Progenitor cell of endocrine pancreas (in vitro differentiated cells): ENCODE results near the gene YIF1A. TPM values are rescaled to one million over a fixed set of nuclear protein-coding genes. Genes with fewer than 3 reads are reported as not detected.

Experiments used
- DNase-seq: peaks from one replicate; pipeline ENCODE4 v3.0.0; 2021; ENCODE audit warnings: low spot score; ENCODE audit not compliant: unreplicated experiment
- H3K27ac Mint-ChIP-seq: 2 replicates; pipeline ENCODE4 v1.8.0; 2021; ENCODE audit warnings: mild to moderate bottlenecking, moderate library complexity, mixed read lengths
- H3K27me3 Mint-ChIP-seq: 2 replicates; pipeline ENCODE4 v1.8.0; 2021; ENCODE audit warnings: mixed read lengths
- H3K36me3 Mint-ChIP-seq: 2 replicates; pipeline ENCODE4 v1.8.0; 2022; ENCODE audit warnings: mixed read lengths; ENCODE audit not compliant: insufficient read depth
- H3K4me1 Mint-ChIP-seq: 2 replicates; pipeline ENCODE4 v1.8.0; 2021; ENCODE audit warnings: low read depth, mixed read lengths
- H3K4me3 Mint-ChIP-seq: 2 replicates; pipeline ENCODE4 v1.8.0; 2021; ENCODE audit warnings: low read depth, mild to moderate bottlenecking, moderate library complexity, mixed read lengths
- H3K9me3 Mint-ChIP-seq: 2 replicates; pipeline ENCODE4 v1.8.0; 2021; ENCODE audit warnings: low read depth, mixed read lengths
- total RNA-seq: library from RNA; stranded (reverse); gene quantifications from 2 replicates; pipeline ENCODE4 v1.2.1, GENCODE V29; 2021
- TF ChIP-seq, protein P1 (sequence below): fragments of 200-600 bp; sonication (generic); IDR thresholded peaks from one replicate; pipeline ENCODE4 v1.5.0; 2021; ENCODE audit warnings: antibody characterized with exemption, mild to moderate bottlenecking; ENCODE audit not compliant: unreplicated experiment

The YIF1A gene
- total RNA-seq, 1 donor from 2014 or later = 61.7 TPM

DNA sequence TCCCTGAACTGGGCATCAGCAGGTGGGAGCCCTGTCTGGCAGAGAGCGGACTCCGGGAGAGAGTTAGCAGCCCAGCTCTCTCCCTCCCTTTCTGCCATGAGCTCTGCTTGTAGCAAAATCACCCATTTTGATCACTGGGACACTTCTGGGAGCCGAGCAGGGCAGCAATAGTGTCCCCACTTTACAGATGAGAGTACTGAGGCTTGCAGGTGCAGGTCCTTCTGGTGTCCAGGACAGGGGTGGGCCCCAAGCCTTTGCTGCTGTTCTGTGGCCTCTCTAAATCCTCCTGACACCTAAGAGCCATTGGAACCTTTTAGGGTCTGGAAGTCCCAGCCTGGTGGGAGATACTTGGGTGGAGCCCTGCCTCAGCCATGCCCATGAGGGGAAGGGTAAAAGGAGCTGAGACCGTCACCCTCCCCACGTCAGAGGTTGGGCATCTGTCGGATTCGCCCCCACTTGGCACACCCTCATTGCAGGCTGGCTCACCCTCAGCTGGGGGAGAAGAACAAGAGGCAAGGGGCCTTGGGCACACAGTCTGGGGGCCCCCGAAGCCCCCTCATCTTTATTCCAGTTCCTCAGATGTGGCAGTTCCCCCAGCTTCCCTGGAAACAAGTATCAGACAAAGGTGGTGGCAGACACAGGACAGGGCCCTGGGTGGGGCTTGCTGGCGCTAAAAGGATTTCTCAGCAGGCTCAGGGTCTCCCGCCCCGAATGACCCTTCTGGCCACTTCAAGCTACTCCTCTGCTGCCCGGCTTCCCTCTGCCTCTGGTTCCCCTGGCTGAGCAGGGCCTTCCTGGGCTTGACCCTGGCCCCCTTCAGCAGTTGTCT lies 42.8 kb upstream of the YIF1A start:
- H3K4me1 Mint-ChIP-seq = peaks cover 4% of the 10 kb centered on the region
- H3K4me3 Mint-ChIP-seq = no peak overlapping the region
- TF ChIP-seq, protein P1, sequence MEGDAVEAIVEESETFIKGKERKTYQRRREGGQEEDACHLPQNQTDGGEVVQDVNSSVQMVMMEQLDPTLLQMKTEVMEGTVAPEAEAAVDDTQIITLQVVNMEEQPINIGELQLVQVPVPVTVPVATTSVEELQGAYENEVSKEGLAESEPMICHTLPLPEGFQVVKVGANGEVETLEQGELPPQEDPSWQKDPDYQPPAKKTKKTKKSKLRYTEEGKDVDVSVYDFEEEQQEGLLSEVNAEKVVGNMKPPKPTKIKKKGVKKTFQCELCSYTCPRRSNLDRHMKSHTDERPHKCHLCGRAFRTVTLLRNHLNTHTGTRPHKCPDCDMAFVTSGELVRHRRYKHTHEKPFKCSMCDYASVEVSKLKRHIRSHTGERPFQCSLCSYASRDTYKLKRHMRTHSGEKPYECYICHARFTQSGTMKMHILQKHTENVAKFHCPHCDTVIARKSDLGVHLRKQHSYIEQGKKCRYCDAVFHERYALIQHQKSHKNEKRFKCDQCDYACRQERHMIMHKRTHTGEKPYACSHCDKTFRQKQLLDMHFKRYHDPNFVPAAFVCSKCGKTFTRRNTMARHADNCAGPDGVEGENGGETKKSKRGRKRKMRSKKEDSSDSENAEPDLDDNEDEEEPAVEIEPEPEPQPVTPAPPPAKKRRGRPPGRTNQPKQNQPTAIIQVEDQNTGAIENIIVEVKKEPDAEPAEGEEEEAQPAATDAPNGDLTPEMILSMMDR = no peak
- H3K9me3 Mint-ChIP-seq = no peaks in the 10 kb centered on the region
- H3K27me3 Mint-ChIP-seq = peaks cover 28% of the 10 kb centered on the region
- DNase-seq = no peak
- H3K36me3 Mint-ChIP-seq = no peaks in the 10 kb centered on the region
- no peak overlapping the region for H3K27ac Mint-ChIP-seq

DNA sequence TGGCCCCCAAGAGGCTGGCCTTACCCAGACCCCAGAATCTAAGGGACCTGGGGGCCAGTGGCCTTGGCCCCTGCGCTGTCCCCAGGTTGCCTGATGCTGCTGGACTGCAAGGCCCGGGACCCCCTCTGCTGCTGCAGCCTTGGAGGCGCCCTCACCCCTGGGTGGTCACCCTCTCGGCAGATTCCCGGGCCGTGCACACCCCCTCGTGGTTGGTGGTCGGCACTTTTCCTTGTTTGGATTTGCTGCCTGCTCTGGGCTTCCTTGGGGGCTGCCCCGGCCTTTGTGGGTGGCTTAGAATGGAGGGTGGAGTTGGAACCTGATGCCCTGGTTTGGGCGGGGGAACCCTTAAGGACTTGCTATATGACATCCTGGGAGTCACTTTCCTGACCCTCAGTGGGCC lies 42.0 kb upstream of the YIF1A start:
- TF ChIP-seq, protein P1 = no peak
- DNase-seq = no peak
- no peaks in the 10 kb centered on the region for H3K36me3 Mint-ChIP-seq
- H3K27me3 Mint-ChIP-seq = peaks cover 25% of the 10 kb centered on the region
- no peaks in the 10 kb centered on the region for H3K9me3 Mint-ChIP-seq
- H3K27ac Mint-ChIP-seq = no peak overlapping the region
- no peak overlapping the region for H3K4me3 Mint-ChIP-seq
- H3K4me1 Mint-ChIP-seq = peaks cover 1% of the 10 kb centered on the region

DNA sequence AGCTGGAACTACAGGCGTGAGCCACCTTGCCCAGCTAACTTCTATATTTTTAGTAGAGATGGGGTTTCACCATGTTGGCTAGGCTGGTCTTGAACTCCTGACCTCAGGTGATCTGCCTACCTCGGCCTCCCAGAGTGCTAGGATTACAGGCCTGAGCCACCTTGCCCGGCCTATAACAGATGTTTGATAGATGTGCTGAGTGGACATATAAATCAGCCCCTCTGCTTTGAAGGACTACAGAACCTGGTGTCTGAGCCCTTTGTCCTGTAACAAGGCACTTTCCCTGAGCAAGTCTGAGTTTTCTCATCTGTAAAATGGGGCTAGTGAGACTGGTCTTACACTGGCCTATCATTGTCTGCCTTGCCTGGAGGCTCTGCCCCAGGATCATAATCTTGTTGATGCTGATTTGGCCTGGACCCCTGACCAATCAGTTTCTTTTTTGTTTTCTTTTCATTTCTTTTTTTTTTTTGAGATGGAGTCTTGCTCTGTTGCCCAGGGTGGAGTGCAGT lies 40.3 kb upstream of the YIF1A start:
- peaks cover 1% of the 10 kb centered on the region for H3K4me1 Mint-ChIP-seq
- no peak overlapping the region for H3K27ac Mint-ChIP-seq
- no peak overlapping the region for H3K4me3 Mint-ChIP-seq
- H3K9me3 Mint-ChIP-seq = no peaks in the 10 kb centered on the region
- no peak for DNase-seq
- TF ChIP-seq, protein P1 = no peak
- H3K27me3 Mint-ChIP-seq = peaks cover 20% of the 10 kb centered on the region
- no peaks in the 10 kb centered on the region for H3K36me3 Mint-ChIP-seq

DNA sequence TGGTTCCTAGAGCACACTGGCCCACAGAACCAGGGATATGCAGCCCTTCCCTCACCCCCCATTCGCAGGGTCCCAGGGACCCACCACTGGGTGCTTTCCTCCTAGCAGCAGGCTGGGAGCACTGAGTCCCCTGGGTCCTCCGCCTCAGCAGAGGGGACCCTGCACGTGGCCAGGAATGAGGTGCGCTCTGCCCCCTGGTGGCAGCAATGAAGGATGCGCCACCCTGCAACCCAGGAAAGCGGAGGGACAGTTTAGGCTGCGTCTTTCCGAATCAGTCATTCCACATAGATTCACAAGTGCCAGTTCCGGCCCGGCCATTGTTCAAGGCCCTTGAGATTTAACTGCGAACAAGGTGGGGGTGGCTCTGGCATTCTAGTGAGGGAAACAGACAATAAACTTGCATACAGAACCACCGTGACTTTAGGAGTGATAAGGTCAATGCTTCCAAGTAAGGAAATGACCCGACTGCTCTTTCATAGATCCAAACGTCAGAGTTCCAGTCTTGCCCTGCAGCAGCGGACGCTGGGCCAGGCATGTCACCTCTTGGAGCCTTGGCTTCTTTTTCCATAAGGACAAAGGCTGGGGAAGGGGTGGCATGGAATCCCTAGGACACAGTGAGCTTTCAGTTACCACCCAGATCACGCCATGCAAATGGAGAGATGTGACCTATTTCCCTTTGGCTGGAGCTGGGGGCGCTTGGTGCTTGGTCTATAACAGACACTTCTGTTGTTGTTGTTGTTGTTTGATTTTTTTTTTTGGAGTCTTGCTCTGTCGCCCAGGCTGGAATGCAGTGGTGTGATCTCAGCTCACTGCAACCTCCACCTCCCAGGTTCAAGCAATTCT lies 39.6 kb upstream of the YIF1A start:
- TF ChIP-seq, protein P1 = peak; percentile 99
- no peak overlapping the region for H3K4me3 Mint-ChIP-seq
- DNase-seq = peak; percentile 74
- no peaks in the 10 kb centered on the region for H3K9me3 Mint-ChIP-seq
- H3K4me1 Mint-ChIP-seq = peaks cover 1% of the 10 kb centered on the region
- H3K27ac Mint-ChIP-seq = no peak overlapping the region
- peaks cover 20% of the 10 kb centered on the region for H3K27me3 Mint-ChIP-seq
- H3K36me3 Mint-ChIP-seq = no peaks in the 10 kb centered on the region

DNA sequence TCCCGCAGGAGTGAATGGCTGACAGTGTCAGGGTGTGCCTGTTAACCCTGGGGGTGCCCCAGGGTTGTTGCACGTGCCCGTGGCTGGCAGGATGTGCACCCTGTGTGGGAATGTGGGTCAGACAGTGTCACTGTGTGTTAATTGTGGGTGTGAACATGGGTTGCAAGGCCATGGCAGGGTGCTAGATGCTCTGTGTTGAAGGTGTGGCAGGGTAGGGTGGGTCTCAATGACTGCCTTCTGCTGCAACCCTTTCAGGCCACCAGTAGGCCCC lies 39.0 kb upstream of the YIF1A start:
- TF ChIP-seq, protein P1 = no peak
- Mint-ChIP-seq H3K27me3 (peaks cover 20% of the 10 kb centered on the region), H3K4me3 (no peak overlapping the region), H3K36me3 (no peaks in the 10 kb centered on the region), H3K27ac (no peak overlapping the region), H3K4me1 (peaks cover 1% of the 10 kb centered on the region), H3K9me3 (no peaks in the 10 kb centered on the region)
- no peak for DNase-seq
